ENCODE measurements around the gene PCDH15. TPM values are rescaled to one million over a fixed set of nuclear protein-coding genes. Genes with fewer than 3 reads are reported as not detected.

PCDH15 gene
- total and polyA plus RNA-seq, 2 of the 8 experiments (the other 6 are each of a cell fraction or from before 2014, with no cell fraction given), result 0.11 TPM; not detected in 1

DNA sequence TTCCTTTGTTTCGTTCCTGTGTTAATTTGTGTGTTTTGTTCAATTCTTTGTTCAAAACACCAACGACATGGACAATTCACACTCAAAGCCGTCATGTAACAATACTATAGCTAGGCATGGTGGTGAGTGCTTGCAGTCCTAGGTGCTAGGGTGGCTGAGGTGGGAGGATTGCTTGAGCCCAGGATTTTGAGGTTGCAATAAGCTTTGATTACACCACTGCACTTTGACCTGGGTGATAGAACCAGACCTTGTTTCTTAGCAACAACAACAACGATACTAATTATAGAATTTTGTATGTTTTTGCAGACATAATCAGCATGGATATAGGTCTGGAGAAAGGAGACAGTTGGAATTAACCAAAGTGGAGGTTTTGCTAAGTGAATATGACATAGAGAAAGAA is 936.2 kb downstream of the PCDH15 start:
- H3K56ac ChIP-seq (replicated peaks; ENCODE audit: insufficient read length, low read depth, low read length), result no peak overlapping the region
- H4K91ac ChIP-seq (replicated peaks; ENCODE audit: insufficient read length, low read length), result no peak overlapping the region
- H4K20me1 ChIP-seq (replicated peaks in 1 of 2; ENCODE audit: control insufficient read depth in 1 of 2, insufficient read depth in 2 of 2, low read length in 2 of 2), result no peaks in the 10 kb centered on the region
- H2BK5ac ChIP-seq (ENCODE audit: low read depth, low read length), result no peak overlapping the region
- no peak overlapping the region for H2BK20ac ChIP-seq (ENCODE audit: low read length)
- H3K4ac ChIP-seq (replicated peaks; ENCODE audit: insufficient read length, low read depth, low read length), result no peak overlapping the region
- DNase-seq (ENCODE audit: low read depth in 1 of 2, low spot score in 2 of 2) (no peak), FAIRE-seq (no peak)
- H3K36me3 ChIP-seq (ENCODE audit: control insufficient read depth in 2 of 4, insufficient read depth in 4 of 4, low read length in 3 of 4), result no peaks in the 10 kb centered on the region
- no peak overlapping the region for H3K27ac ChIP-seq (ENCODE audit: low read depth, low read length)
- H2AFZ ChIP-seq (ENCODE audit: low read length), result no peak overlapping the region
- H3K23ac ChIP-seq (ENCODE audit: insufficient read length), result no peak overlapping the region
- H3K79me1 ChIP-seq (ENCODE audit: low read depth, low read length), result no peaks in the 10 kb centered on the region
- H2BK120ac ChIP-seq (replicated peaks; ENCODE audit: low read depth, low read length), result no peak overlapping the region
- no peaks in the 10 kb centered on the region for H3K79me2 ChIP-seq (ENCODE audit: control insufficient read depth in 1 of 2, insufficient read depth in 2 of 2, low read length in 2 of 2)
- H4K8ac ChIP-seq (ENCODE audit: extremely low read depth, insufficient read depth, low read length), result no peak overlapping the region
- H4K5ac ChIP-seq (ENCODE audit: insufficient read length, low read depth, low read length), result no peak overlapping the region
- H3K23me2 ChIP-seq (ENCODE audit: low read depth, low read length), result no peaks in the 10 kb centered on the region
- POLR2A ChIA-PET (ENCODE audit: partially characterized antibody), result no interaction called here
- no peak overlapping the region for H2AK5ac ChIP-seq (ENCODE audit: low read depth, low read length)
- TF ChIP-seq KDM4A (IDR thresholded peaks at IDR 0.05; ENCODE audit: low read depth, low read length, severe bottlenecking) (no peak), TEAD4 (IDR thresholded peaks at IDR 0.05; ENCODE audit: low read depth, low read length) (no peak), SAP30 (IDR thresholded peaks at IDR 0.05; ENCODE audit: insufficient read depth, insufficient replicate concordance, low read length) (no peak), CHD1 (IDR thresholded peaks at IDR 0.05; ENCODE audit: low read depth, low read length) (no peak), EP300 (IDR thresholded peaks at IDR 0.05; ENCODE audit: borderline replicate concordance in 1 of 2, low read depth in 2 of 2, low read length in 2 of 2) (no peak)
- CTCF ChIA-PET (ENCODE audit: partially characterized antibody), result interaction anchor here (1.1 kb wide), 1 partner anchor 412 kb away, joined by 3 read pairs; no protein-coding TSS in a partner anchor
- H3K4me1 ChIP-seq (replicated peaks in 1 of 4; ENCODE audit: control insufficient read depth in 3 of 4, insufficient read depth in 4 of 4, low read length in 3 of 4), result no peaks in the 10 kb centered on the region
- H3K9ac ChIP-seq (replicated peaks in 1 of 4; ENCODE audit: extremely low read depth in 1 of 4, low read depth in 3 of 4, low read length in 3 of 4), result no peak overlapping the region
- no peak overlapping the region for H3K4me3 ChIP-seq (ENCODE audit: extremely low read depth in 1 of 4, insufficient read depth in 2 of 4, low read depth in 3 of 4, low read length in 4 of 4)
- no peak overlapping the region for H3K4me2 ChIP-seq (ENCODE audit: insufficient read depth in 1 of 2, low read depth in 2 of 2, low read length in 2 of 2)
- H2BK12ac ChIP-seq (ENCODE audit: low read depth, low read length), result no peak overlapping the region
- no peak overlapping the region for H2BK15ac ChIP-seq (ENCODE audit: low read length)
- WGBS, 2 experiments (ENCODE audit: extremely low coverage in 1 of 2, insufficient coverage in 1 of 2, insufficient read length in 1 of 2, insufficient replicate concordance in 2 of 2, low coverage in 1 of 2, low lambda C conversion rate in 2 of 2, missing lambda C conversion rate in 1 of 2), result 94% methylated on average over 4 of the region's 4 CpGs; no CpG with 5 or more reads in 1 of the 2 experiments
- no peak overlapping the region for H3K14ac ChIP-seq (ENCODE audit: insufficient read length)
- no peak overlapping the region for H3K18ac ChIP-seq (ENCODE audit: extremely low read depth, low read length)
- H3K9me3 ChIP-seq (ENCODE audit: insufficient read depth in 2 of 2, low read depth in 1 of 2, low read length in 1 of 2), result no peaks in the 10 kb centered on the region
- H3K27me3 ChIP-seq (replicated peaks in 1 of 4; ENCODE audit: control insufficient read depth in 3 of 4, extremely low read depth in 1 of 4, insufficient read depth in 3 of 4, low read length in 3 of 4), result no peaks in the 10 kb centered on the region
